ENCODE results near the gene CDH22.

GRCh38 chr20:46289432-46289831 is 18.9 kb downstream of the CDH22 start:
- TF ChIP-seq CBFB (IDR thresholded peaks at IDR 0.05; ENCODE audit: low read depth) (no peak), REST (IDR thresholded peaks at IDR 0.05; ENCODE audit: low read depth, low read length) (no peak), CREB1 (IDR thresholded peaks at IDR 0.05; ENCODE audit: low read depth) (no peak), POLR2A (IDR thresholded peaks at IDR 0.05; ENCODE audit: low read depth, low read length) (no peak), SIX5 (IDR thresholded peaks at IDR 0.05; ENCODE audit: low read depth, low read length, severe bottlenecking) (no peak), MEF2B (IDR thresholded peaks at IDR 0.05; ENCODE audit: partially characterized antibody, poor library complexity, severe bottlenecking) (no peak), GATAD2B (conservative IDR thresholded peaks at IDR 0.05; ENCODE audit: low read depth) (no peak)

All from GM12878 (cell line).